ENCODE measurements around the gene GLYR1.

GRCh38 chr16:4796982-4797804, 49.9 kb downstream of the GLYR1 start:
- TF ChIP-seq POLR2A (IDR thresholded peaks at IDR 0.05; ENCODE audit: low read length) (no peak), GATA1 (IDR thresholded peaks at IDR 0.05; ENCODE audit: low read depth, low read length) (no peak)

Measured in erythroblast (primary cell).